Activated naive CD8-positive, alpha-beta T cell treated with anti-CD3 and anti-CD28 coated beads, Interleukin-2, amount 50 U/mL, for 16 hours (primary cell): ENCODE data around the gene TMSB4X.
"Not testable (repeated sequence)": the region's sequence is repeated elsewhere in the genome, so short reads cannot be mapped to it uniquely, and the experiment has no call there.

Experiments
- DNase-seq: peaks from one replicate; pipeline ENCODE4 v3.0.0-alpha.2; 2020; ENCODE audit warnings: low read depth, low spot score

The TMSB4X gene

DNA sequence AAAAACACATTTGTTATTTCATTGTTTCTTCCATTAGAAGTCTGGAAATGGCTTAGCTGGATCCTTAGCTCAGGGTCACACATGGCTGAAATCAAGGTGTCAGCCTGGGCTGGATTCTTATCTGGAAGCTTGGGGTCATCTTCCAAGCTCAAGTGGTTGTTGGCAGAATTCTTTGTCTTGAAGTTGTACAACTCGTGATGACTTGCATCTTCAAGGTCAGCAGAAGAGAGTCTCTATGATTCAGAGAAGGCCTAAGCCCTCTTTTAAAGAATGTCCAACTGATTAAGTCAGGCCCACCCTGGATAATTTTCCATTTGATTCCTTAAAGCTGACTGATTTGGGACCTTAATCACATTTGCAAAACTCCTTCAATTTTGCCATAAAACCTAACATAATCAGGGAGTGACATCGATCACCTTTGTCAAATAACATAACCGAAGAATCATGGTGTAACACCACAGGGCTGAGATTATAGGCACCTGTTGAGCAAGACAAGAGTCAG lies 22.1 kb downstream of the TMSB4X start:
- no peak for DNase-seq

DNA sequence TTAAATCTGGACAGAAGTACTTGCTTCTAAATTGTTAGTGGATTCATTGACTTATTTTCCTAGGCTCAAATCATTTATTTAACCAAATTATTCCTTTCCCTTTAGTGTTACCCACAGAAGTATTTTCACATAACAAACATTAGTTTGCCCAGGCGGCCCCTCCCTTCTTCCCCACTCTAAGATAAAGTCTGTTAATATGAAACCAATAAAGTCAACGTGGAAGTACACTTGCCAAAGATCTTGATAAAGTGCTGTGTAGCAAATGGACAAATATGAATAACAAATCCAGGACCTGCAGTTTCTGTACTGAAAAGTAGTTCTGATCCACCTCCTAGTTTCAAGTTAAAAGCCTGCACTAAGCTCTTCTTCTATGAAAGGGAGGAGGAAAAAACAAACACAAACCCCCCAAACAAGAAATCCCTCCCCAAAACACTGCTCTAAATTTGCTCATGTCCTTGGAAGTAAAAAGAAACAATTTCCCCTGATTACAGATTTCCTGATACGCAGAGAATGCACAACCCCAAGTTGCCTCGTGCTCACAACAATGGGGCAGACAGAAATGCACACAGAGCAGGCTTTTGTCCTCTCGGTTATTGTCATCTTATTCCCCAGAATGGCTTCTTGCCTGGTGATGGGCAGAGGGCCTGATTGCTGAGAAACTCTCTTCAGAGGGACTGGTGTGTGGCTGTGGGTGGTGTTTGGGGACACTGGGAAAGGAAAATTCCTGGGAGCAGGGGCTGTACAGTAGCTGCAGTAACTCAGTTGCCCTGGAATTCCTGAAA lies 23.2 kb downstream of the TMSB4X start:
- DNase-seq = no peak

DNA sequence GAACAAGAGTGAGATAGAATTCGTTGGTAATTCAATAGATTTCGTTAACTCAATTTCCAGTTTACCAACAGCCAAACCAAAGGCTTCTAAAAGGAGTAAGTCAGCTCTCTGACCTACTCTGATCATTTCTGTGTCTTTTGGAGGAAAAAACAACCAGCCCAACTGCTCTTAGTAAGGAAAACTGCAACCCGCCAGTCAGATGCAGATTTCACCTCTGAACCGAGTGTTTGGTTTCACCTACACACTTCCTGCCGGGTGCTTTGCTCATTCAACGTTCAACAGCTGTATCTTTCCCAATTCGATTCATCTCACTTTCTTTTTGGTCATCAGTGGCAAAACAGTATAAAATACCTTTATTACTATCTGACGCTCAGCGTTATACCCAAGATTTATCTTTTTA lies 24.5 kb downstream of the TMSB4X start:
- DNase-seq = no peak

DNA sequence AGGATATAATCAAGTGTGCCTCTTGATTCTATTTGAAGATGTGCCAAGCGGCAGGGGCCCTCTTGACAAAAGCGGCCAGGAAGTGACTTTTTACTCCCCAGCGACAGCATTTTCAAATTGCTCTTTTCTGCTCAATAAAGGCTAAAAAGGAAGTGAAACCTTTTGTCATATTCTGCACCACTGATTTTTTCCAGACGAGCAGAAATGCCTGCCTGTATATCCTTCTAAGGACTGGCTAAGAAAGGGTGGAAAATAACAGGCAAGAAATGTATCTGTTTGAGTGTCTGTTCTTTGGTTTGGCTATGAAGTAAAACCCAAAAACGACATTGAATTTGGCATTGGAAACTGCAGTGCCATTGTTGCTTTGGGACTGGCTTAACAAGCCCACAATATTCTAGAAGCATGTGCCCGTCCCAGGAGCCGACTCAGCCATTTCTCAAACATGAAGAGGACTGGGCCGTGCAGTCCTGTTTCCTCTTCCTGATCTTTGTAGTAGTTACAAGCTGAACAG lies 25.4 kb downstream of the TMSB4X start:
- DNase-seq = no peak

DNA sequence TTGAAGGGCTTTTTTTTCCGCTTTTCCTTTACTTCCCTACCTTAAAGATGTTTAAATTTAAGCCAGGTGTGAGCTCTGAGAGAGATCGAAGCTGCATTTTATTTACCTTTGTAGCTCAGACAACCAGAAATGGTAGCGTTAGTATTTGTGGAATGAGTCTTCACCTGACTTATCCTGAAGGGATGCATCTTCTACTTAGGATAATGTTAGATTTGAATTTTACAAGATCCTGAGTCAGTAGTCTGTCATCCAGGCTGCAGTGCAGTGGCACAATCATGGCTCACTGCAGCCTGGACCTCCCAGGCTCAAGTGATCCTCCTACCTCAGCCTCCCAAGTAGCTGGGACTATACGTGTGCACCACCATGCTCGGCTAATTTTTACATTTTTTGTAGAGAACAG lies 26.2 kb downstream of the TMSB4X start:
- DNase-seq = no peak

DNA sequence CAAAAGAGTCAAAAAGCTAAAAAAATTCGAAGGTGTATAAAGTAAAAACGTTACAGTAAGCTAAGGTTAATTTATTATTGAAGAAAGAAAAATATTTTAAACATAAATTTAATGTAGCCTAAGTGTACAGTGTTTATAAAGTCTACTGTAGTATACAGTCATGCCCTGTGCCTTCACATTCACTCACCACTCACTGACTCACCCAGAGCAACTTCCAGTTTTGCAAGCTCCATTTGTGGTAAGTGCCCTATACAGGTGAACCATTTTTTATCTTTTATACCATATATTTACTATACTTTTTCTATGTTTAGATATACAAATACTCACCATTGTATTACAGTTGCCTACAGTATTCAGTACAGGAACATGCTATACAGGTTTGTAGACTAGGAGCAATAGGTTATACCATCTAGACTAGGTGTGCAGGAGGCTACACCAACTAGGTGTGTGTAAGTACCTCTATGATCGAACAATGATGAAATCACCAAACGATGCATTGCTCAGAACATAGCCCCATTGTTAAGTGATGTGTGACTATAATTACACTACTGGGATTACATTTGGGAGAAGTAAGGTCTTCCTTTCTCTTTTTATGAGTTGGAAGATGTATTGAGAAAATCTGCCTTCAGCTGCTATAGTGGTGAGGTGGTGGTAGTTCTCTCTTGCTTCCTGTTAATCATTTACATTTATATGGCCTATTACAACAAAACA lies 27.2 kb downstream of the TMSB4X start:
- no peak for DNase-seq

DNA sequence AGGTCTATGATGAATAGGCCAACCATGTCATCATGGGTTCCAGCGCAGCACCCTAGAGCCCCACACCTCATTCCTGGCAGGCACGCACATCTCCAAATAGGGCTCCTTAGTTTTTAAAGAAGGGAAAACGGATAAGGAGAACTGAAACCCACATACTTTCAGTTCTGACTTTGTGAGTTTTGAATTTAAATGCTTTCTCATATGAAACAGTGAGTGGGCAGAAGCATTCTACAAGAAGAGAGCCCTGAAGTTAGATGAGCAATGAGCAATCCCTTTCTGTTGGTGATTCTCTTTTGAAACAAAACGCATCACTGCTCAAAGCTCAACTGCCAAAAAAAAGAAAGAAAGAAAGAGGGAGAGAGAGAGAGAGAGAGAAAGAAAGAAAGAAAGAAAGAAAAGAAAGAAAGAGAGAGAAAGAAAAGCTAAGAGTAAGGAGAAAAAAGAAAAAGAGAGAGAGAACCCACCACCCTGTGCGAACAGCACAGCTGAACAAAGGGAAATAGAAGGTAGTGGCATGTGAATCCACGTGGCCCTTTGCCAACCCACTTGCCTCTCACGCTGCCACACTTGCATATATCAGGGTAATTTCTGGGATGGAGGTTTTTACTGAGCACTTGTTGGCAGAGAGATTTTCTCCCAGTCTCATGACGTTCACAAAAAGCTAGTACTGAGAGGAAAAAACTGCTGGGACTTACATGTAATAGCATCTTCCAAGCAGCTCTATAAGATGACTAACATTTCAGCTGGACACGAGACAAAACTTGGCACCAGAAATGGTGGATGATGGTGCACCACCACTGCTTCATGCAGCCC lies 31.0 kb downstream of the TMSB4X start:
- DNase-seq = no peak

DNA sequence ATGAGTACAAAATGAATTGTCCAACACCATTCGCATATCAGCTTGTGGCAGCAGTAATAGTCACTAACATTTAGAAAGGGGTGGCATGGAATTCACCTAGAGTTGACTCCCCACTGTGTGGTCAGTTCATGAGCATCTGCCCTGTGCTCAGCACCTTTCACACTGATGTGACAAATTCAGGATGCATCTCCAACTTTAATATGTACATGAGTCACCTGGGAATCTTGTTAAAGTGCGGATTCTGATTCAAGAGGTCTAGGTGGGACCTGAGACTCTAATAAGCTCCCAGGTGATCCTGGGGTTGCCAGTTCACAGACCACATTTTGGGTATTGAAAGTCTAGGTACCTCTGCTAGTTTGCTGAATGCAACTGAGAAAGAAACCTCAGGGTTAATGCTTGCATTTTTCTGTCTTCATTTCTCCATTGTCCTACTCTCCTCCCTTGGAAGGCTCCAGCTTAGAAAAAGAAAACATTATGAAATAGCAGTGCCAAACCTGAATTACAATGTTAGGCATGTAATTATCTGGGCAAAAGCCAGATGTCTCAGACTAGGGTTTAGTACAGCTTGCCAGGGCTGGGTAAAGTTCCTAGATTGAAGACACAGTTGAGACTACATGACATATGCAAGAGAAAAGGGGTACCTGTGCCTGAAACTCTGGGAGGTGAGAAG lies 32.7 kb downstream of the TMSB4X start:
- DNase-seq = no peak

DNA sequence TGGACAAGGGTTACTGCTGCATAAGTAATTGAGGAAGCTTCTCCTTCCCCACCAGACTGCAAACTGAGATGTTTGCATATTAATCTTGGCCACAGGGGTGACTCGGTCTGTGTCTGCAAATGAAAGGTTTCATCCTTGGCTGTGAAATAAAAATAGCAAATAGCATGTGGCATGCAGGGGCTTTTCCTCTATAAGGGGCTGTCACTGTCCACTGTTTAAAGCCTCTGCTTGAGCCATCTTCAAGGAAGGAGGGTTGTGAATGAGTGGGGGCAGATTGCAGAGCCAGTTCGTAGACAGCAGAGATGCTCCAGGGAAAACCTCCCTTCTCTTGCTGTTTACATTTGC lies 33.3 kb downstream of the TMSB4X start:
- no peak for DNase-seq

DNA sequence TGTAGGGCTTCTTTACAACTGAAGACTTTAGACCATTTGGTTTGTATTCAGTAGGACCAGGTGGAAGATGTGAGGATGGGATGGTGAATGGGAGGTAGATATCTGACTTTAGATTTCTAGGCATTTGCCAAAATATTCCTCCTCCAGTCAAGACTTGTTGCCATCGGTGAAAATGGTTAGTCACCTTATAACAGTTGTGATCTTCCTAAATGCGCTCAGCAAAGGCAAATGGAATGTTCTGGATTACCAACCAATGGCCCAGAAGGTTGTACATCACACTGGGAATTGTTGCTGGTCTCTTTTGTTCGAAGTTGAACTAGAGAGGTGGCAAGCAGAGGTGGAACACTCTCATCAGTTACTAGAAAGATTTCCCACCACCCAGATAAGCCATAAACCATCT lies 33.9 kb downstream of the TMSB4X start:
- no peak for DNase-seq

DNA sequence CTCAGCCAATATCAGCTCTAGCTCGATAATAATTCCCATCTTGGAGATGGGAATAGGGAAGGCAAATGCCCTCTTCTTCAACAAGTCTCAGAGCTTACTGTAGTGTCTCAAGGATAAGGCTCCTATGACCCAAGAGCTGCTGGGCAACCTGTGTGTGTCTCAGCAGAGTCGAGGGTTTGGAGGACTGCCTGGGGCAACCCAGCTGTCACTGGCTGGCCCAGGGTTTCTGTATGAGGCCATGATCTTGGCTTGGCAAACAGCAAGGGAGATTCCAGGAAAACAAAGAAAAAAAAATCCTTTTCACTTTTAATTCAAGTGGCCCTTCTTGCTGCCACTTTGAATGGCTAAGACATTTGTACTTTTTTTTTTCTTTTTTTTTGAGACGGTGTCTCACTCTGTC lies 34.4 kb downstream of the TMSB4X start:
- DNase-seq = no peak

DNA sequence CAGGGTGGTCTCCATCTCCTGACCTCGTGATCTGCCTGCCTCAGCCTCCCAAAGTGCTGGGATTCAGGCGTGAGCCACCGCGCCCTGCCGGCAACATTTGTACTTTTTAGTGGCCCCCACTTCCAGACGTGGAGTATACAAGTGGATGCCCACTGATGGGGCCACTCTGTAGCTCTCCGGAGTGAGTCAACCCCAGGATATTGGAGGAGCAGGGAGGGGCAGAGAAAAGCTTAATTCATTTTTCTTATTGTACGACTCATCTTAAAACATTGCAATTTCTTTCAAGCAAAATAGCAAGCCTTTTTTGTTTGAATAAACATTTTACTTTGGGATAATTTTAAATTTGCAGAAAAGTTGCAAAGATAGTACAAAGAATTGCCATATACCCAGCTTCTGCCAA lies 34.9 kb downstream of the TMSB4X start:
- no peak for DNase-seq

DNA sequence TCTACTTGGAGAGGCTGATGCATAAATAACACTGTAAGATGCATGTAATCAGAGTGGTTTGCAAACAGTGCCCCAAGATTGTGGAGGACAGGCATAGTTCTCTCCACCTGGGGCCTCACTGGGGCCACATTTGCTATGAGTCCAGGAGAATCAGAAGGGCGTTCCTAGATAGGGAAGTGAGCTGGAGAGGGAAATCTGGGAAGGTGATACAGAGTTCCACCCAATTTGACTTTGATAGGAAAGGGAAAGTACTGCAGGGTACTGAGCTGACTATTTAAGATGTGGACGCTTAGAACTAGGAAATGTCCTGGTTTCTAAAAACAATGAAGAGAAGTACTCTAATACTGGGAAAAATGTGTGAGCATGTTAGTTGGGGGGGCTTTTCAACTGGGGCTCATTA lies 35.6 kb downstream of the TMSB4X start:
- DNase-seq = no peak

DNA sequence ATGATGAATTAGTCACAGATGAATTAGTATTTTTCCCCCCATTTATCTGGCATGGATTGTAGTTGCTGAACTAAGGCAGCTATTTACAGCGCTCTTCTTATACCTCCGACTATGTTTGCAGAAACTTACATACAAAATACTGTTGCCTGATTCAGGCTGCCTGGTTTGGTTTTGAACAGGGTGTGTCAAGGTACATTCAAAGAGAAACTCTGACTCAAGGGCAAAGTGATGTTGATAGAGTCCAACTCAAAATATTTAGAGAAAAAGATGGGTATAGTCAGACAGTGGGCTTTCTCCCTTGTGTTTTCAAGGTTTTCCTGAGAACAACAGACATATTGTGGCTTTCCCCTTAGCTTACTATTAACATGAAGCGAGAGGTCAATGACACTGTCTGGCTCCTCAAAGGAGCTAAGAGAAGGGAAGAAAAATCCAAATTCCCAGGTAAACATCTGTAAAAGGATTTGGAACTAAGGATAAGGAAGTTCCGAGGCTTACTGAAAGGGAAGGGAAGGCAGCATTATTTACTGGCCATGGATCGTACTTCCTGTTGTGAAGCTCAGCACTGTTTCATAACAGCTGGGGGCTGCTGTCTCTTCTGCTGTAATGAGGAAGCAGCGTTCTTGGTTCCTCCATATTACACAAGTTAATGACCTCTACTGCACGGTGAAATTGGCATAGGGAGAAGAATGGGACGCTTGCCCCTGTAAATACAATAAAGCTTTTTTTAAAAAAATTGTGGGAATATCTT lies 38.6 kb downstream of the TMSB4X start:
- DNase-seq = no peak

DNA sequence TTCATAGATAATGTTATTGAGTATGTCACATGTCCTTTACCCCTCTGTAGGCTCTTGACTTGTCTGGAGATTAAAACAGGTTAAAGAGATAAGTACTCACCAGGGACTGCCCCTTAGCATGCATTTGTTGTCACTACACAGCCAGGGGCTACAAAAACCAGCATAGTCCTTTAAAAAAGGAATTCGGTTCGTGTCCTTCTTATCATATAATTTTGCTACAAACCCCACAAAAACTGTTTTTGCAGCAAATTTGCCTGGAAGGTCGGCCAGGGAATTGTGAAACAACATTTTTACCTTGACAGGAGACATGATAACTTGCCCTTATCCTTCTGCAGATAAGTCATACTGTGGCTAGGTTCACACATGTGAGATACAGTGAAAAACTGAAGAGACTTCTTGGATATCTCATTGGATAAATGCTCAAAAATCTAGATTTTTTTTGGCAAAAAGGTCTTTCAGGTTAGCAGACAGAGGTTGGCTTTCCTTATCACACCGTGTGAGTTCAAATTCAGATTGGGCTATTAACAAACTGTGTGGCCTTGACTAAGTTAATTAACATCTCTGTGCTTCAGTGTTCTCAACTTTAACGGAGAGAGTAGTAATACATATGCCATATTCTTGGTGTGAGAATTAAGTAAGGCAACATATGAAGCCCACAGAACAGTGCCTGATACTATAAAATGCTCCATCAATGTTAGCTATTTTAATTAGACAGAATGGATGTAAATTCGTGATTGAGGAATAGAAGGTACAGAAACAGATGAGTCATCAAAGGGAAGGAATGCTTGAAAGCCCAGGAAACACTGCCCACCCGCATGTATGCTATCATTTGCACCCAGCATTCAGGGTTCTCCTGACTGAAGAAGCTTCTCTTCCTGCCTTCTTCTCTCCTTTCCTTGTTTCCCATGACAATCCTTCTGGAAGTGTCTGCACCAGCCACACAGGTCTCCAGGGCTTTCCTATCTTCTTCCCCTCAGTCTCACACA lies 39.5 kb downstream of the TMSB4X start:
- no peak for DNase-seq

DNA sequence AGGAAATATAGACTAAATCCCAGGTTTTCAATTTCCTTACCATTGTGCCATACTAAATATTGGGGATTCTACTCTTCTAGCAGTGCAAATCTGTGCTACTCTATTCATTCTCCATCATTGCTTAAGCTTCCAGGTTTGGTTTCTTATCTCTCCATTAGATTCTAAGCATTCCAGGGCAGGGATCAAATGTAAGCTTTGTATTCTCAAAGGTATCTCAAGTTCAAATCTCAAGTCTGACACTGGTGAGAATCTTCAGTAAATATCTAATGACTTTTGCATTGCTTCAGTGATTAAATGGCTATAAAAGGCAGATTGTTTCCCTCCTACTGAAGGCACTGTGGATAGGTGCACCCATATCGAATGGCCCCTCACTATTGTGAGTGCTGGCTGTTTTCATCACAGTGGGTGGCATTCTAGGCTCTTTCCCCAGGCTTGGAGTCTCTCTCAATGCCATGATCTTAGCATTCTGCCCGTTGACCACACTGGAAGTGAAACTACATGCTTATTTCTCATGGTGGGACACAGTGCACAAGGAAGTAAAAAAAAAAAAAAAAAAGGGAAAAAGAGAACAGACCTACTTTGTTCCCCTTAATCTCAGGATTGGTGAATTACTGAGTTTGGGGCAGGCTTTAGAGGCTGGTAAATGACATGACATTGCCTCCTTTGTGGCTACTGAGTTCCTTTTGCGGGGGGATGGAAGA lies 40.8 kb downstream of the TMSB4X start:
- DNase-seq = no peak

DNA sequence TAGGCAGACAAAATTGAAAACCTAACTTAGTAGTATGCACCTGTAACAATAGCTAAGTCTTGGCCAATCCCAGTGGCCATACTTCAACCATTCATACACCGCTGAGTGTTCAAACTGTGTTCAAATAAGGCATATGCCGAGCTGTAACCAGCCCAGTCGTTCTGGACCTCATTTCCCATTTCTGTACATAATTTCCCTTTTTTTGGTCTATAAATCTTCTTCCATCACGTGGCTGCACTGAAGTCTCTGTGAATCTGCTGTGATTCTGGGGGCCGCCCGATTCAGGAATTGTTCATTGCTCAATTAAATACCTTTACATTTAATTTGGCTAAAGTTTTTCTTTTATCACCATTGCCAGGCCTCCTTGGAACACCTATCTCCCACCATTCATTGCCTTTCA lies 41.8 kb downstream of the TMSB4X start:
- not testable (repeated sequence) for DNase-seq

DNA sequence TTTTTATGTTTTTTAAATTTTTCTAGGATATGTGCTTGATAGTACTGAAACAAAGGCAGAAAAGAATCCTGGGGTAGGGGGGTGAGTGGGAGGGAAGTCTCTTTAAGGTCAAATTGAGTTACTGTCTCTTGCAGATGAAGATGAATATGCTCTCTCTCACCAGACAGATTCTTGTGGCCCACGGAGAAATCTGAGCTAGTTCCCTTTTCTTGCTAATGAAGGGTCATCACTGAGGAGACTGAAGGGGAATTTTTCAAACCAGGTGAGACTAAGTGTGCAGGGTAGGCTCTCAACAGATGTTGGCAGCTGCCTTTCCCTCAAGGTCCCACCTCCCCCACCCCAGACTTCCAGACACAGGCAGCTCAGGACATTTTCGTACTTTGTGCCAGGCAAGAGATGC lies 48.0 kb downstream of the TMSB4X start:
- DNase-seq = no peak

DNA sequence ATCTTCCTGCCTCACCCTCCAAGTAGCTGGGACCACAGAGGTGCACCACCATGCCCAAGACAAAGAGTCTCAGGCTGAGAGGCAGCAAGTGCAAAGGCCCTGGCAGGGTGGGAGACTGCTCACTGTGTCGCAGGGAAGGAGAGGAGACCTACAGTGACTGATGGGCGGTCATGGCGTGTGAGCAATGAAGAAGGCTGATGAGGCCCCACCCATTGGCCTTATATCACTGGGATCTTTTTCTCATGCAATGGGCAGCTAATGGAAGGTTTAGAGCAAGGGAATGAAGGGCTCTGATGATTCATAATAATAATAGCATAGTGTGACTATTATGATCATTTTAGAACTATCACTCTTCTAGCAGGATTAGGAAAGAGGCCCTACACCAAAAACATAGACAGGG lies 48.7 kb downstream of the TMSB4X start:
- DNase-seq = no peak
